Measurements from ENCODE around the gene ZBTB17.
A peak's percentile ranks its signal among the peaks of the same experiment; 100 is the strongest.
"Not testable (repeated sequence)": the region's sequence is repeated elsewhere in the genome, so short reads cannot be mapped to it uniquely, and the experiment has no call there.

Gene ZBTB17

DNA sequence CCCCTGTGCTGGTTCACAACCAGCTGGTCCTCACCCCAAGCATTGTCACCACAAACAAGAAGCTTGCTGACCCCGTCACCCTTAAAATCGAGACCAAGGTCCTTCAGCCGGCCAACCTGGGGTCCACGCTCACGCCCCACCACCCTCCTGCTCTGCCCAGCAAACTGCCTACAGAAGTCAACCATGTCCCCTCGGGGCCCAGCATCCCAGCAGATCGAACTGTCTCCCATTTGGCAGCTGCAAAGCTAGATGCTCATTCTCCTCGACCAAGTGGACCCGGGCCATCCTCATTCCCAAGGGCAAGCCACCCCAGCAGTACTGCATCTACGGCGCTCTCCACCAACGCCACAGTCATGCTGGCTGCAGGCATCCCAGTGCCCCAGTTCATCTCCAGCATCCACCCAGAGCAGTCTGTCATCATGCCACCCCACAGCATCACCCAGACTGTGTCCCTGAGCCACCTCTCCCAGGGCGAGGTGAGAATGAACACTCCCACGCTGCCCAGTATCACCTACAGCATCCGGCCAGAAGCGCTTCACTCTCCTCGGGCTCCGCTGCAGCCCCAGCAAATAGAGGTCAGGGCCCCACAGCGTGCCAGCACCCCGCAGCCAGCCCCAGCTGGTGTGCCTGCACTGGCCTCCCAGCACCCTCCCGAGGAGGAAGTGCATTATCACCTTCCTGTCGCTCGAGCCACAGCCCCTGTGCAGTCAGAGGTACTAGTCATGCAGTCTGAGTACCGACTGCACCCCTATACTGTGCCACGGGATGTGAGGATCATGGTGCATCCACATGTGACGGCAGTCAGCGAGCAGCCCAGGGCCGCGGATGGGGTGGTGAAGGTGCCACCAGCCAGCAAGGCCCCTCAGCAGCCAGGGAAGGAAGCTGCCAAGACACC is 40.6 kb downstream of the ZBTB17 start:
- no peak for DNase-seq (ENCODE audit: low spot score)

DNA sequence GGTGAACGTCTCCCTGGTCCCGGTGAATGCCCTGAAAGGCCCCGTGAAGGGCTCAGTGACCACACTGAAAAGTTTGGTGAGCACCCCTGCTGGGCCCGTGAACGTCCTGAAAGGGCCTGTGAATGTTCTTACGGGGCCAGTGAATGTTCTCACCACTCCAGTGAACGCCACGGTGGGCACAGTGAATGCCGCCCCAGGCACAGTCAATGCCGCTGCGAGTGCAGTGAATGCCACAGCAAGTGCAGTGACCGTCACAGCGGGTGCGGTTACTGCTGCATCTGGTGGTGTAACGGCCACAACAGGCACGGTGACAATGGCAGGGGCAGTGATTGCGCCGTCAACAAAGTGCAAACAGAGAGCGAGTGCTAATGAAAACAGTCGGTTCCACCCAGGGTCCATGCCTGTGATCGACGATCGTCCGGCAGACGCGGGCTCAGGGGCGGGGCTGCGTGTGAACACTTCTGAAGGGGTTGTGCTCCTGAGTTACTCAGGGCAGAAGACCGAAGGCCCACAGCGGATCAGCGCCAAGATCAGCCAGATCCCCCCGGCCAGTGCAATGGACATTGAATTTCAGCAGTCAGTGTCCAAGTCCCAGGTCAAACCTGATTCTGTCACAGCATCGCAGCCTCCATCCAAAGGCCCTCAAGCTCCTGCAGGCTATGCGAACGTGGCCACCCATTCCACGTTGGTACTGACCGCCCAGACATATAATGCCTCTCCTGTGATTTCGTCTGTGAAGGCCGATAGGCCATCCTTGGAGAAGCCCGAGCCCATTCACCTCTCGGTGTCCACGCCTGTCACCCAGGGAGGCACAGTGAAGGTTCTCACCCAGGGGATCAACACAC is 41.5 kb downstream of the ZBTB17 start:
- DNase-seq (ENCODE audit: low spot score): no peak

DNA sequence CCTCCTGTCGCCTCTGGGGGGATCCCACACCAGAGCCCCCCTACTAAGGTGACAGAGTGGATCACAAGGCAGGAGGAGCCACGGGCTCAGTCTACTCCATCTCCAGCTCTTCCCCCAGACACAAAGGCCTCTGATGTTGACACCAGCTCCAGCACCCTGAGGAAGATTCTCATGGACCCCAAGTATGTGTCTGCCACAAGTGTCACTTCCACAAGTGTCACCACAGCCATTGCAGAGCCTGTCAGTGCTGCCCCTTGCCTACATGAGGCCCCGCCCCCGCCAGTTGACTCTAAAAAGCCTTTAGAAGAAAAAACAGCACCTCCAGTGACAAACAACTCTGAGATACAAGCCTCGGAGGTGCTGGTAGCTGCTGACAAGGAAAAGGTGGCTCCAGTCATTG is 42.2 kb downstream of the ZBTB17 start:
- DNase-seq (ENCODE audit: low spot score): no peak

DNA sequence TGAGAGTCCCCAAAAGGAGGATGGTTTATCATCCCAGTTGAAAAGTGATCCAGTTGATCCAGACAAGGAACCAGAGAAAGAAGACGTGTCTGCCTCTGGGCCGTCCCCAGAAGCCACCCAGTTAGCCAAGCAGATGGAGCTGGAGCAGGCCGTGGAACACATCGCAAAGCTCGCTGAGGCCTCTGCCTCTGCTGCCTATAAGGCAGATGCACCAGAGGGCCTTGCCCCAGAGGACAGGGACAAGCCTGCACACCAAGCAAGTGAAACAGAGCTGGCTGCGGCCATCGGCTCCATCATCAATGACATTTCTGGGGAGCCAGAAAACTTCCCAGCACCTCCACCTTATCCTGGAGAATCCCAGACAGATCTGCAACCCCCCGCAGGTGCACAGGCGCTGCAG is 43.3 kb downstream of the ZBTB17 start:
- no peak for DNase-seq (ENCODE audit: low spot score)

DNA sequence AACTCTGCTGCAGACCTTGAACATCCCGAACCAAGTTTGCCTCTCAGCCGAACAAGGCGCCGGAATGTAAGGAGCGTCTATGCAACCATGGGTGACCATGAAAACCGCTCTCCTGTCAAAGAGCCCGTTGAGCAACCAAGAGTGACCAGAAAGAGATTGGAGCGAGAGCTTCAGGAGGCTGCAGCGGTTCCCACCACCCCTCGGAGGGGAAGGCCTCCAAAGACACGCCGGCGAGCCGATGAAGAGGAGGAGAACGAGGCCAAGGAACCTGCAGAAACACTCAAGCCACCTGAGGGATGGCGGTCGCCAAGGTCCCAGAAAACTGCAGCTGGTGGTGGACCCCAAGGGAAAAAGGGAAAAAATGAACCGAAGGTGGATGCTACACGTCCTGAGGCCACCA is 44.0 kb downstream of the ZBTB17 start:
- DNase-seq (ENCODE audit: low spot score): no peak

DNA sequence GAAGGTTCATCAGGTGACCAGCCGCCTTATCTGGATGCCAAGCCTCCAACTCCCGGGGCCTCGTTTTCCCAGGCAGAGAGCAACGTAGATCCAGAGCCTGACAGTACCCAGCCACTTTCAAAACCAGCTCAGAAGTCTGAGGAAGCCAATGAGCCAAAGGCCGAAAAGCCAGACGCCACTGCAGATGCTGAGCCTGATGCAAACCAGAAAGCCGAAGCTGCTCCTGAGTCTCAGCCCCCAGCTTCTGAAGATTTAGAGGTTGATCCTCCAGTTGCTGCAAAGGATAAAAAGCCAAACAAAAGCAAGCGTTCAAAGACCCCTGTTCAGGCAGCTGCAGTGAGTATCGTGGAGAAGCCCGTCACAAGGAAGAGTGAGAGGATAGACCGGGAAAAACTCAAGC is 44.5 kb downstream of the ZBTB17 start:
- no peak for DNase-seq (ENCODE audit: low spot score)

GRCh38 chr1:15928971-15929965 is 46.6 kb downstream of the ZBTB17 start:
- DNase-seq (ENCODE audit: low spot score): no peak

- not testable (repeated sequence) for DNase-seq (ENCODE audit: low spot score)
Observed at GRCh38 chr1:15926448-15926847, 49.5 kb downstream of the ZBTB17 start.

- no peak for DNase-seq (ENCODE audit: low spot score)
Observed at GRCh38 chr1:15923241-15923640, 52.7 kb downstream of the ZBTB17 start.

DNA sequence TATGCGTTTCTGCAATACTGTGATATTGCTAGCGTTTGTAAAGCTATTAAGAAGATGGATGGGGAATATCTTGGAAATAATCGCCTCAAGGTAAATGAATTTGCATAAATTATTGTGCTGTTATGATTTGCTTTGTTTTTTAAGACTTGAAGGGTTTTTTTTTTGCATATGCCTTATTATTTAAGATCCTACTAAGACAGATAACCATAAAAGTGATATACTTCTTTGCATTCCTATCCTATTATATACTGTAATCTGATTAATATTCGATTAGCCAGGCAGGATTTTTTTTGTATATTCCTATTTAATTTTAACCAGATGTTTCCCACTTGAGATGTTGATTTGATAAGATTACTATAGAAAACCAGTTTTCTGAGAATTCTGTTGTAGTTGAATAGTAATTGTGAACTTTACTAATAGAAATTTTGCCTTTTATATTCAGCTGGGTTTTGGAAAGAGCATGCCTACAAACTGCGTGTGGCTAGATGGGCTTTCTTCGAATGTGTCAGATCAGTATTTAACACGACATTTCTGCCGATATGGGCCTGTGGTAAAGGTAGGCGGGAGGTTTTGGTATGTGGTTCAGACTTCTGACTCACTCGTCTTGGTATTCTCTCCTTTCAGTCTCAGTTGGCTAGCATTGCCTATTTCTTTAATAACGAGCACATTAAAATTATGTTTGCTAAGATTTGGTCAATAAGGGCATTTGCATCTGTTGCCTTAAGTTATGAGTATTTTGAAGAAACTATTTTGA is 56.8 kb downstream of the ZBTB17 start:
- no peak for DNase-seq (ENCODE audit: low spot score)

GRCh38 chr1:15916916-15917315 is 59.0 kb downstream of the ZBTB17 start:
- DNase-seq (ENCODE audit: low spot score): no peak

DNA sequence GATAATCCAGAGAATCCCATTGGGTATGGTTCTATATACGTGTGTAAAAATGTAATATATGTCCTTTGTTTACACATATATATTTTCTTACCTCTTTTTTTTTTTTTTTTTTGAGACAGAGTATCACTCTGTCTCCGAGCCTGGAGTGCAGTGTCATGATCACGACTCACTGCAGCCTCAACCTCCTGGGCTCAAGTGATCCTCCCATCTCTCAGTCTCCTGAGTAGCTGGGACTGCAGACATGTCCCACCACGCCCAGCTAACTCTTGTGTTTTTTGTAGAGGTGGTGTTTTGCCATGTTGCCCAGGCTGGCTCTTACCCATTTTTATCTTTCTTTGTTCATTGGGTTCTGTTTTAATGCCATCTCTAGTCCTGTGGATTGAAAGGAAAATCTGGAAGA is 59.5 kb downstream of the ZBTB17 start:
- peak; percentile 57 for DNase-seq (ENCODE audit: low spot score)

GRCh38 chr1:15915991-15916390 is 59.9 kb downstream of the ZBTB17 start:
- DNase-seq (ENCODE audit: low spot score): peak; percentile 36

- not testable (repeated sequence) for DNase-seq (ENCODE audit: low spot score)
Observed at GRCh38 chr1:15913607-15914006, 62.3 kb downstream of the ZBTB17 start.

DNA sequence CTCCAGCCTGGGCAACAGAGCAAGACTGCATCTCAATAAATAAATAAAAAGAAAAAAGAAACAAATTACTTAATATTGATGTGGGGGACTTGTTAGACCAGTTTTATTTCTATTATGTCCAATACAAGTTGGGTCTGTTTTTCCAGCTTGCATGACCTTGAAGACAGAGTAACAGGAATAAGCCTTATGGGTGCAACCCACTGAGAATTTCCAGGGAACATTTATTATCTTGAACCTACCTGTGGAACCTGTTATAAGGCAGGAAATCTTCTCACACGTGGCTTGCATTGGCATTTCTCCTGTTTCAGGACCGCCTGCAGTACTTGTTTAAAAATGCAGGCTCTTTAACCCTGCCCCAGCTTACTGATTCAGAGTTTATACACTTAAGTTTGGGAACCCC is 64.0 kb downstream of the ZBTB17 start:
- DNase-seq (ENCODE audit: low spot score): no peak

DNA sequence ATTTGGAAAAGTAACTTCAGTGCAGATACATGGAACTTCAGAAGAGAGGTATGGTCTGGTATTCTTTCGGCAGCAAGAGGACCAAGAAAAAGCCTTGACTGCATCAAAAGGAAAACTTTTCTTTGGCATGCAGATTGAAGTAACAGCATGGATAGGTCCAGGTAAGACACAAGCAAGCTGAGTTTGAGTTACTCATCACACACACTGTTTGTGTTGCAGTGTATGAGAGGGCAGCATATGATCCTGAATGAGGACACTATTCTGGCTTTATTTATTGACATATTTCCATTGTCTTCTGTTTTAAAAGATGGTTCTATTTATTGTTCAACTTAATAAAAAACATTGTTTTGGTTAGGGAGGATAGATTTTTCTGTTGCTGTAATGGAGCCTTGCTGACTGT is 64.8 kb downstream of the ZBTB17 start:
- DNase-seq (ENCODE audit: low spot score): no peak

DNA sequence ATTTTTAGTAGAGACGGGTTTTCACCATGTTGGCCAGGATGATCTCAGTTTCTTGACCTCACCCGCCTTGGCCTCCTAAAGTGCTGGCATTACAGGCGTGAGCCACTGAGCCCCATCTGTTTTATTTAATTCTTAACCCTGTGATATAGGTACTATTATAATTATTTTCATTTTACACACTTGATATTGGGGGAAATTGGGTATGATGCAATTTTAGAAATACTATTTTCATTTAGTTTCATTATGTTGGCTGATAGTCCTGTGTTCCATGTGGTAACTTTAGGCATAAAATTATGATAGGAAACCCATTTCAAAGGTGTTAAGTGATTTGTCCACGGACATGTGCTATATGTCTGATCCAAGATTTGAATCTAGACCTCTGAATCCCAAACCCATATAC is 67.3 kb downstream of the ZBTB17 start:
- DNase-seq (ENCODE audit: low spot score): no peak

DNA sequence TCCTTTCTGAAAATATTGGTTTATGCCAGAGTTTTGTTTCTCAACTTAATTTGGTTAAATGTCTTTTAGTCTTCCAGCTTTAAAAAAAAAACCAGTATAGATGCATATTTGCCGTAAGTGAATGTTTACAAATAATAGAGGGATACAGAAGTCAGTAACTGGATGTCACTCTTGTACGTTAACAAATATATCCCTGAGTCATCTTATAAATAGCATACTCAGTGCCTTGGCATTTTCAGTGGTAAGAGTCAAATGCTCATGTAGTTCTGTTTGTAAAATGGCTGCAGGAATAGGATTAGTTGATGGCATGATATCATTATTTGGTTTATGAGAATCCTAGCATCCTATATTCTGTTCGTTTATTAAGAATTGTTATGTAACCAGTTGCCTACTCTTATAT is 73.0 kb downstream of the ZBTB17 start:
- peak; percentile 36 for DNase-seq (ENCODE audit: low spot score)

DNA sequence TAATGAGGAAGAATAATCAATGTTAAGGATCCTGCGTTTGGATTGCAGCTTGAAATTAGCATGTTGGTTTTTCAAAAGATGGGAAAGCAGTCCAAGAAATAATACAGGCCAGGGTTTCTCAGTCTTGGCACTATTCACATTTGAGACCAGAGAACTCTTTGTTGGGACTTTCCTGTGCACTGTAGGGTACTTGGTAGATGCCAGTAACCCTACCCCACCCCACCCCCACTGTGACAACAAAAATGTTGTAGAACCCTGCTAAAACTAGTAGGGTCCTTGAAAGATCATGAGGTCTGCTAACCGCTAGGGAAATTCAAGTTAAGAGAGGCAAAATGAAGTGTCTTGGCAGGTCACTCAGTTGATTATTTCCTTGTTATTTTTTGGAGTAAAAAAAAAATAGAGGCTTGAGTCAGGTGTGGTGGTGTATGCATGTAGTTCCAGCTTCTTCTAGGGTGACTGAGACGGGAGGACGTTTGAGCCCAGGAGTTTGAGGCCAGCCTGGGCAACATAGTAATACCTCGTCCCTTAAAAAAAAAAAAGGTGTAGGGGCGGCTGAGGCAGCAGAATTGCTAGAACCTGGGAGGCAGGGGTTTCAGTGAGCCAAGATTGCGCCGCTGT is 75.1 kb downstream of the ZBTB17 start:
- DNase-seq (ENCODE audit: low spot score): no peak

DNA sequence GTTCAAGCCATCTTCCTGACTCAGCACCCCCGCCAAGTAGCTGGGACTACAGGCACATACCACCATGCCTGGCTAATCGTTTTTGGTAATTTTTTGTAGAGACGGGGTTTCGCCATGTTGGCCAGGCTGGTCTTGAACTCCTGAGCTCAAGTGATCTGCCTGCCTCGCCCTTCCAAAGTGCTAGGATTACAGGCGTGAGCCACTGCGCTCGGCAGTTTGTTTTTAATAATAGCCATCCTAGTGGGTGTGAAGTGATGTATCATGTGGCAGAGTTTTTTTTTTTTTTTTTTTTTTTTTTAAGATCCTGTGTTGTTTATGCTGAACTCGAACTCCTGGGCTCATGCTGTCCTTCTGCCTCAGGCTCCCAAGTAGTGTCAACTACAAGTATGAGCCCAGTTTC is 76.6 kb downstream of the ZBTB17 start:
- DNase-seq (ENCODE audit: low spot score): no peak
